Retinal pigment epithelial cell (primary cell): ENCODE data around the gene LINC00237.

Experiments used
- DNase-seq: peaks from one replicate; pipeline ENCODE4 v3.0.0-alpha.2; 2010; ENCODE audit warnings: low read depth
- H3K4me3 ChIP-seq: 2 replicates; pipeline ENCODE4 v1.5.1; 2011; ENCODE audit warnings: mild to moderate bottlenecking, low read length, control low read depth, moderate library complexity
- TF ChIP-seq, protein P1 (sequence below): conservative IDR thresholded peaks from 2 replicates; pipeline ENCODE4 v1.5.1; 2011; ENCODE audit warnings: low read depth, low read length, control low read depth, inconsistent platforms

LINC00237 gene

DNA sequence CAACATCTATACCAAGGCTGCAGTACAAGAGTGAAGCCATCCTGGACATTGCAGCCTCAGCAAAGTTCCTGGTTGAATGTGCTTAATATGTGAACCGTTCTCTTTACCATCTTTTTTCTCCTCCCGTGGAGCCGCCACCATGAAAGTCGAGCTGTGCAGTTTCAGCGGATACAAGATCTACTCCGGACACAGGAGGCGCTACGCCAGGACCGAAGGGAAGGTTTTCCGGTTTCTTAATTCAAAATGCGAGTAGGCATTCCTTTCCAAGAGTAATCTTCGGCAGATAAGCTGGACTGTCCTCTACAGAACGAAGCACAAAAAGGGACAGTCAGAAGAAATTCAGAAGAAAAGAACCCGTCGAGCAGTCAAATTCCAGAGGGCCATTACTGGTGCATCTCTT is 8.4 kb upstream of the LINC00237 start:
- DNase-seq = no peak
- TF ChIP-seq, protein P1, sequence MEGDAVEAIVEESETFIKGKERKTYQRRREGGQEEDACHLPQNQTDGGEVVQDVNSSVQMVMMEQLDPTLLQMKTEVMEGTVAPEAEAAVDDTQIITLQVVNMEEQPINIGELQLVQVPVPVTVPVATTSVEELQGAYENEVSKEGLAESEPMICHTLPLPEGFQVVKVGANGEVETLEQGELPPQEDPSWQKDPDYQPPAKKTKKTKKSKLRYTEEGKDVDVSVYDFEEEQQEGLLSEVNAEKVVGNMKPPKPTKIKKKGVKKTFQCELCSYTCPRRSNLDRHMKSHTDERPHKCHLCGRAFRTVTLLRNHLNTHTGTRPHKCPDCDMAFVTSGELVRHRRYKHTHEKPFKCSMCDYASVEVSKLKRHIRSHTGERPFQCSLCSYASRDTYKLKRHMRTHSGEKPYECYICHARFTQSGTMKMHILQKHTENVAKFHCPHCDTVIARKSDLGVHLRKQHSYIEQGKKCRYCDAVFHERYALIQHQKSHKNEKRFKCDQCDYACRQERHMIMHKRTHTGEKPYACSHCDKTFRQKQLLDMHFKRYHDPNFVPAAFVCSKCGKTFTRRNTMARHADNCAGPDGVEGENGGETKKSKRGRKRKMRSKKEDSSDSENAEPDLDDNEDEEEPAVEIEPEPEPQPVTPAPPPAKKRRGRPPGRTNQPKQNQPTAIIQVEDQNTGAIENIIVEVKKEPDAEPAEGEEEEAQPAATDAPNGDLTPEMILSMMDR = no peak

DNA sequence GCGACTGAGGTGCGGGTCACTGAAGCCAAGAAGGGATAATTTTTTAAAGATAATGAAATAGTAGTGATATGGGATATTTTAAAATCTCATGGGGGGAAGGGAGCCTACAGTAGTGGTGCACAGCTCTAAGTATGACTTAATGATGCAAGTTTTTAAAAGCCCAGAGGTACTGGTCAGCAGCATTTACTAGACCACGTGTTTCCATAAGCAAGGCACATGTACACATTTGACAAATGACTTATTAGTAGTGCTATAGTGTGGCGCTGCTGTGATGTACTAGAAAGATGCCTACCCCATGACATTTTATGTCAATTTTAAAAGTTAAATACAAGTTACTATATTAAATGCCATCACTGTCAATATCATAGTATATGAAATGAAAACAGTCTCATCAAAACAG is 7.5 kb upstream of the LINC00237 start:
- TF ChIP-seq, protein P1 = no peak
- H3K4me3 ChIP-seq = no peak overlapping the region
- DNase-seq = no peak

More for the DNA sequence above, 8.4 kb upstream of the LINC00237 start:
- H3K4me3 ChIP-seq = no peak overlapping the region

- TF ChIP-seq, protein P1 = no peak
- no peak for DNase-seq
- H3K4me3 ChIP-seq = no peak overlapping the region
These were observed 5.3 kb upstream of the LINC00237 start for GRCh38 chr20:21111416-21111815.

GRCh38 chr20:21110811-21111210 is 4.7 kb upstream of the LINC00237 start:
- TF ChIP-seq, protein P1 = no peak
- no peak for DNase-seq
- no peak overlapping the region for H3K4me3 ChIP-seq

GRCh38 chr20:21109144-21109543 is 3.0 kb upstream of the LINC00237 start:
- H3K4me3 ChIP-seq = no peak overlapping the region
- TF ChIP-seq, protein P1 = no peak
- no peak for DNase-seq

GRCh38 chr20:21105429-21106170 is 558 bp downstream of the LINC00237 start:
- no peak for DNase-seq
- H3K4me3 ChIP-seq = no peak overlapping the region

GRCh38 chr20:21104921-21105320 is 1.2 kb downstream of the LINC00237 start:
- TF ChIP-seq, protein P1 = no peak
- H3K4me3 ChIP-seq = no peak overlapping the region
- no peak for DNase-seq

More at GRCh38 chr20:21105429-21106170, 558 bp downstream of the LINC00237 start:
- TF ChIP-seq, protein P1 = no peak
